ENCODE results near the gene MCUB.

Gene MCUB

GRCh38 chr4:109624536-109624935 is 64.5 kb downstream of the MCUB start:
- no peak for DNase-seq

GRCh38 chr4:109627361-109627760 is 67.3 kb downstream of the MCUB start:
- DNase-seq: no peak

GRCh38 chr4:109629775-109630174 is 69.7 kb downstream of the MCUB start:
- no peak for DNase-seq

GRCh38 chr4:109631532-109632108 is 71.6 kb downstream of the MCUB start:
- DNase-seq: no peak

- DNase-seq: no peak
Observed at GRCh38 chr4:109640644-109641043, 80.6 kb downstream of the MCUB start.

- DNase-seq: no peak
Observed at GRCh38 chr4:109645874-109646710, 86.0 kb downstream of the MCUB start.

- DNase-seq: no peak
Observed at GRCh38 chr4:109648266-109648996, 88.4 kb downstream of the MCUB start.

GRCh38 chr4:109648997-109649575 is 89.0 kb downstream of the MCUB start:
- no peak for DNase-seq

GRCh38 chr4:109649872-109650271 is 89.8 kb downstream of the MCUB start:
- no peak for DNase-seq

GRCh38 chr4:109655396-109655795 is 95.3 kb downstream of the MCUB start:
- no peak for DNase-seq

- DNase-seq: no peak
Observed at GRCh38 chr4:109657854-109658418, 97.9 kb downstream of the MCUB start.

- DNase-seq: no peak
Observed at GRCh38 chr4:109658871-109659410, 98.9 kb downstream of the MCUB start.

- DNase-seq: no peak
Observed at GRCh38 chr4:109662116-109662515, 102.1 kb downstream of the MCUB start.

- DNase-seq: peak in 6 of 58 donors; percentile 7 to 48 (median 18)
Observed at GRCh38 chr4:109662771-109663170, 102.7 kb downstream of the MCUB start.

- DNase-seq: no peak
Observed at GRCh38 chr4:109665783-109666485, 105.9 kb downstream of the MCUB start.

GRCh38 chr4:109671350-109671749 is 111.3 kb downstream of the MCUB start:
- DNase-seq: no peak

GRCh38 chr4:109672169-109672930 is 112.3 kb downstream of the MCUB start:
- DNase-seq: no peak

GRCh38 chr4:109673303-109673702 is 113.3 kb downstream of the MCUB start:
- DNase-seq: no peak

- no peak for DNase-seq
Observed at GRCh38 chr4:109675181-109675580, 115.1 kb downstream of the MCUB start.

- DNase-seq: no peak
Observed at GRCh38 chr4:109675843-109676242, 115.8 kb downstream of the MCUB start.

Data from anterior cingulate cortex (tissue), 58 donors.